DND-41 (cell line): ENCODE measurements around the gene USP32.

ENCODE experiments used
- CTCF ChIP-seq: IDR thresholded peaks from 2 replicates; pipeline ENCODE4 v1.5.1; 2012; ENCODE audit warnings: borderline replicate concordance, low read length, moderate library complexity, mild to moderate bottlenecking; ENCODE audit not compliant: poor library complexity, severe bottlenecking; ENCODE audit errors: extremely low read depth
- EZH2 ChIP-seq: IDR thresholded peaks from 3 replicates; pipeline ENCODE4 v1.6.1; 2012; ENCODE audit warnings: borderline replicate concordance, low read depth, mild to moderate bottlenecking, moderate library complexity, low read length, inconsistent platforms; ENCODE audit not compliant: severe bottlenecking

- TF ChIP-seq CTCF (no peak), EZH2 (no peak)
Measured at GRCh38 chr17:60323754-60324153, 68.2 kb downstream of the USP32 start.
